Activated gamma-delta T cell treated with Interleukin-2 at 50 U/mL for 16 hours (primary cell): ENCODE measurements around the gene SPRED1.
A peak's percentile ranks its signal among the peaks of the same experiment; 100 is the strongest.

ENCODE experiments used
- DNase-seq: peaks from one replicate; pipeline ENCODE4 v3.0.0-alpha.2; 2020

SPRED1 gene

DNA sequence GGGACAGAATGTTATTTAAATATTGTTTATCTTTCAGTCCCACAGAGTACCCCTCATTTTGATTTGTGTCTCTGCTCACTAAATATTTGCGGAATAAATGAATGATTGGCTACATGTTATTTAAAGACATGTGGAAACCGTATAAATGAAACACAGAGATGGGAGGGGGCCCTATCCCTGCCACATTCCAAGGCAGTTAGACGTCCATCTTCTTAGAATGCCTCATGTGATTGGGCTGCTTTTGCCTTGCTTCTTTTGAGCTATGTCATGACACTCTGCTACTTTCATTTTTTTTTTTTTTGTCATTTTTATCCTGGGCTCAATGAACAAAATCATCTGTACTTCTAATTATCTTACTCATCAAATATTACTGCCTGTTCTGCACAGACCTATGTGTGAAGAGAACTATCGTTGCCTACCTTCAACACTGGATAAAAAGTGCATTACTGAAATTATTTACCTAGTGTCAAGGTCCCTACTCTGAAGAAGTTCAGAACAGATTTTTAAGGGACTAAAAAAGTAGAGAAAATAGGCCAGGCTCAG is 117.4 kb downstream of the SPRED1 start:
- DNase-seq: no peak

DNA sequence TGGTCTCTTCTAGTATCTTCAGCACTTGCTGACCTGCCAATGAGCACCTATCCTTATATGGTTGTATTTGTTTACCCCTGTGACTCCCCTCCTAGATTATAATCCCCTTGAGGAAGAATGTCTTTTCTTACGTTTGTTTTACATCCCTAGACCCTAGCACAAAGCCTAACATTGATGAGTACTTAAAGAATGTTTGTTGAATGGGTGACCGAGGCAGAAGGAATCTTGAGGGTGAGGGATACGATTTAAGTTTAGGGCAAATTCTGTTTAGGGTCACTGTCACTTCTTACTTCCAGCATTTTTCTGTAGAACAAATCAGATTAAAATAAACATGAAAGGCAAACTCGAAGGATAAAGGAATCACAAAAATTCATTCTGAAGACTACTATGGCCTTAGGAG is 120.4 kb downstream of the SPRED1 start:
- DNase-seq: no peak

DNA sequence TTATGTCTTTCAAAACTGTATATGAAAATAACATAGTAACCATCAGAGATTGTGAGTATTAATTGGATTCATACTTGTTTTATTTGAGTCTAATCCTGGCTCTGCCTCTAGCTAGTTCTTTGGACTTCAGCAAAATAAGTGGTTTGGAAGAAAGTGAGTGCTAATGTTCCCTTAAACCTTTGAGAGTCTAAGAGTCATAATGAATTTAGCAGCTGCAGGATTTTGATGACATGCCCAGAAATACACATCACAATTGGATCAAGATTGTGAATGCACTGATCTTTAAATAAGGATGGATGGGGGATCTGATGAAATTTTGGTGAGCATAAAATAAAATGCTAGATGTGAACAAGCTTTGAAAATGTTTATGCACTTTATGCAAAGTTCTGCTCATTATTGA is 121.4 kb downstream of the SPRED1 start:
- DNase-seq: no peak

DNA sequence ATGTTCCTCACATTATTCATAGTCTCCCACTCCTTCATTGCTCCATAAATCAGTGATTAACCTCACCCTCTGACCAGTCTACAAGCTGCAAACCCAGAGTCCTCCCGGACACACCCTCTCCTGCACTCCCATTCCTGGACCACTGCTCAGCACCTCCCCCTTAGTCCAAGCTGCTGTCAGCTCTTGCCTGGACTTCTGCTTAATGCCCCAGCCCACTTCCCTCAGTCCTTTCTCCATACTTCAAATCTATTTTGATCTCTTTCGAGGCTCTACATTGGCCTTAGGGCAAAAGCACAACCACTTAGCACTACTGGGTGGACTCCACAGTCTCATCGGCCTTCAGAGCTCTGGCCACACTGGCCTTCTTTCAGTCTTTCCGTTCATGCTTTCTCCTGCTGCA is 121.9 kb downstream of the SPRED1 start:
- no peak for DNase-seq

DNA sequence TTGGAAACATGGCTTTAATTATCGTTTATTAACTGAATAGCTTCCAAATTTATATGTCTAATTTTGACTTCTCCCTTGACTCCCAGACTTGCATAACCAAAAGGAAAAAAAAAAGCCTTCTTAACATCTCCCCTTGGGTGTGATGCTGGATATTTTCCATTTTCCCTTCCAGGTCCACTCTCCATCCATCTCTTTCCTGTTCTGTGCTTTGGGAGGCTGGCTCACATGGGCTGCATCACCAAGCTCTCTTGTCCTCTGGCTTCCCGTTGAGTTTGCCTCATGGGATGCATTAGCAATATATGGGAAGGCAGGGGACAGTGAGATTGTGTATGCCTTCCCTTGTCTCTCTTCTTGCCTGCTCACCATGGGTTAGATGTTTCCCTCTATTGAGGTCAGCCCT is 123.4 kb downstream of the SPRED1 start:
- DNase-seq: no peak

DNA sequence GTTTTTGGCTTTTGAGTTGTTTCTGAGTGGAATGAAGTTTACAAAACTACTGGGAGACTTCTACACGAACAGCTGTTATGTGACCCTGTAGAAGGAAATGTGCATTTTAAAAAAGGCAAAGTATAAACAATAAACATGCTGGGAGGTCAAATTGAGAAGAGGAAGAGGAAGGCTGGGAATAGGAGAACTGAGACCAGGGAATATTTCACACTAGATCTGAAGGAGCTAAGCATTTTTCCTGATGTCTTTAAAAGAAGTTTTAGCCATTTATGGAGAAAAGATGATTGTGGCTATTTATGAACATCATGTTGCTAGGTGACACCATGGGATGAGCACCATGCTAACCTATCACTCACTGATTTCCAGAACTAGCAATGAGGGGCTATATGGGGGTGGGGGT is 125.0 kb downstream of the SPRED1 start:
- DNase-seq: no peak

DNA sequence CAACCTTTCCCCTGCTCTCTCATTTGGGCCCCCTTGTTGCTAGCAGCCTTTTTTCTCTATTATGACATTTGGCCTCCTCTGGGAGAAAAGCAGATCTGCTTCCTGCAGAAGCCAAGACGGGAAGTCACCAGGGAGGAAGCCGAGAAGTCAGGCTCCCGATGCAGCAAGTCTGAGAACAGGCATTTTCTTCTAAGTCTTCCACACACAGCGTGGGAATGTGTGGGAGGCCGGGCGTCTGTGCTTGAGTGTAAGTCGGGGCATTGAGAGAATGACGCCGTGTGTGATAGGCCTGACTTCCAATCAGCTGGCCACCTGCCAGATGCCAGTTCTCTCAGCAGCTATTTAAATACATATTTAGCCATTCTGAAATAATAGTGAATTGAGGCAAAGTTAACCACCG is 125.5 kb downstream of the SPRED1 start:
- DNase-seq: no peak

DNA sequence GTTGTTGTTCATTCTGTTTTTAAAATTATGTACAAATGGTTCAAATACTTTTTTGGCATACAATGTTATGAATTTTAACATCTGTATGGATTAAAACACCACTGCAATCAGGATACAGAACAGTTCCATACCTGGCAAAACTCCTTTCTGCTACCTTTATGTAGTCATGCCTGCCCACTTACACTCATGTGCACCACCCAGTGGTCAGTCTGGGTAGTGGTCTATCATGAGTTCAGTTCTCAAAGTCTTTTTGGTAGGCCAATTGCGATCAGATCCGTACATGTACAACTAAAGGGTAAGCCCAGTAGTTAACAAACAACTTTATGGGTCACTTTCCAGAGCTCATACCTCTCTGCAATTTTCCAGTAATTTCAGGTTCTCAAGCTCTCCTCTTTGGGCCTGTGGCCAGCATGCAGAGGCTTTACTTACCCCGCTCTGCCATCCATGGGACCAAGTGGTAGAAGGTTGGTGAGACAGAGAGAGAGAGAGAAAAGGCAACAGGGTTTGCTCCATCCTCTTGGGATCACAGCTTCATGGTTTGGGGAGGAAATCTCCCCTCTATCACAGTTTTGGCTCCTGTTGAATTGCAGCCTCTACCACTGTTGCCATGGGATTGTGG is 137.4 kb downstream of the SPRED1 start:
- peak; percentile 59 for DNase-seq

DNA sequence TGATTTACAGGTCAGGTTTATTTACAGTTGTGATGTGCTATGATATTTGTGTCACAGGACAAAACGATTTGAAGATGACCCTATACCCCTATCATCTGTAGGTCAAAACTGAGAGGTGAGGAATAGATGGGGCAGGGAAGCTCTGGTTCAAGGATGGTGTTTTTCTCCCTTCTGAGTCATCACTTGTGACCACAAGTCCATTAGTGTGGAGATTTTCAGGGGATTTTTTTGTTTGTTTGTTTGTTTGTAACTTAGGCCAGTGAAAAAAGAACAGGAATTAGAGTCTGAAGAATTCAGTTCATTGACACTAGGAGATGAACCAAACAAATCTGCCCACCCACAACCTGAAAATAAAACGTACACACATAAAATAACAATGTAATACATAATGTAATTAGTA is 138.6 kb downstream of the SPRED1 start:
- DNase-seq: no peak

DNA sequence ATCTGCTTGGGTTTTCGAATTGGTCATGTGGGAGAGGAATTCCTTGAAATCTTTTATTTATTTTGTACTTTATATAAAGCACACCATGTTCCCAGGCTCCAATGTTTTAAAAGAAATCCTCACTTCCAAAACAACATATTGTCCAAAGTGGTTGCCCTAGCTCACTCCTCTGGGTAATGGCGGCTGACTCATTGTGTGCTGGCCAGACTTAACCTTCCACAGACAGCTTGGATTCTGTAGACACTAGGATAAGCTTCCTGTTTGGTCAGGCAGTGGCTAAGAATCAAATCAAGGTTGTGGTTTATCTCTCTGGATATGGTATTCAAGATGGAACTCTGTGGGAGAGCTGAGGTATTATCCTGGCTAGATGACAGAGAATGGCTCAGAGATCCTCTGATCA is 145.5 kb downstream of the SPRED1 start:
- no peak for DNase-seq

DNA sequence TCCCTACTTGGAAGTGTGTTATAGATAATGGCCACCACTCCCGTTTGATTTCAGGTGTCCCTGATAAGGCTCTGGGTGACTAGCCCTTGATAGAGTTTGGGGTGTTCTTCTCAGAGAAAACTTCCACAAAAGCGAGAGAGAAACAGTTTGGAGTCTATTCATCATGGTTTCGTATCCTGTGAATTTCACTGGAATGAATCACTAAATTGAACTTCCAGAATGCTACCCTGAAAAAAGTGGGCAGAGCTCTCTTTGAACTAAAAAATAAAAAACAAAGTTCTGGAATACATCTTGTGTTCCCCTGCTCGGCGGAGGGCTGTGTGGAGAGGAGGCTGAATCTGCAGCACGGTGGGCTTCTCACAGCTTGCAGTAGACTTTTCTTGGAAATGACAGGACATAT is 148.5 kb downstream of the SPRED1 start:
- DNase-seq: no peak

DNA sequence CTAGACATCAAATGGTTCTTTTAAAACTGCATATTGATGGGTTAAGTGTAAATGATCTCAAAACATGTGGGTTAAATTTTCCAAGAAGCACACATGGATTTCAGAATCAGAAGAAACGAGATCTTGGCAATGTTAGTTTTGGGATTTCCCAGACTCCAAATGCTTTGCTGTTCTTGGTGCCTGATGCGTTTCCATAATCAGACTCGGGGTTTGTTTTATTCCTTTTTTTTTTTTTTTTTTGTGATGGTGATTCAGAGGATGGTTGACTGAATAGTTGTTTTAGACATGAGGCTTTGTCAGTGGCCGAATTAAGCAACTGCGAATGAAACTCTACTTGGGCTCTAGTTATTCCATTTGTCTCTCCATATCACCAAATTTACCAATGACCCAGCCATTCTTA is 149.1 kb downstream of the SPRED1 start:
- no peak for DNase-seq

DNA sequence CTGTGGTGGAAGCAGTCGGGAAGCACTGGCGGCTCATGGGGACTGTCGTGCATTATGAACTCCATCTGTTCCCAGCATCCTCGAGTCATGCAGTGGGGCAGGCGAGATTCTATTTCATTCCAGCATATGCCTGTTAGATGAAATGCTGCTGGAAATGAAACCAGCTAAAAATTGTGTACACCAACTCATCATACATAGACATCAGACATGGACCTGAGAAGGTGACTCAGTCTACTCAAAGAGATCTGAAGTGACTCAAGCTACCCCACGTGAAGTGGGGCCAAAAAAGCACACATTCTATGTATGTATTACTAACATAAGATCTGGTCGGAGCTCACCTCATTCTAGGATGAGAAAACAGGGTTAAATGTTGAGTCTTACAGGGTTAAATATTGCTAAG is 153.8 kb downstream of the SPRED1 start:
- DNase-seq: no peak
